HepG2 (cell line): Measurements from ENCODE around the gene EHD4. TPM values are rescaled to one million over a fixed set of nuclear protein-coding genes. Genes with fewer than 3 reads are reported as not detected.

ENCODE experiments used
- ATAC-seq: fragments of 200-7000 bp; cut with Tn5 transposase; 3 replicates; pipeline ENCODE4 v1.9.1; 2020; ENCODE audit warnings: mild to moderate bottlenecking, moderate library complexity
- BruUV-seq: library from RNA; stranded (reverse); fragments of 400-500 nt; replicated peaks from 2 replicates; lab custom pipeline; 2021; lab: Mats Ljungman, UMichigan
- CTCF ChIA-PET: fragments of 300-600 bp; formaldehyde crosslinking; extraction: SDS; loops from one replicate; lab custom pipeline; 2021; ENCODE audit warnings: low total read pairs, inconsistent platforms, low intra/inter-chr PET ratio; lab: Yijun Ruan, JAX
- POLR2A ChIA-PET: fragments of 350-600 bp; sonication (Branson Sonifier 250); formaldehyde crosslinking; loops from one replicate; lab custom pipeline; 2020; ENCODE audit warnings: antibody characterized with exemption, inconsistent platforms; lab: Yijun Ruan, JAX
- DNase-seq: peaks from one replicate; pipeline ENCODE4 v3.0.0-alpha.2; 2015; ENCODE audit warnings: low spot score
- FAIRE-seq: peaks from 3 replicates; lab custom pipeline; 2011; peaks lifted over from hg19 to GRCh38; lab: Jason Lieb, UNC
- H2AFZ ChIP-seq: one replicate; pipeline ENCODE4 v1.6.1; 2011; ENCODE audit warnings: low read length, inconsistent platforms
- H3K27ac ChIP-seq: fragments of 300-600 bp; 3 replicates; pipeline ENCODE4 v1.8.0; 2011; ENCODE audit warnings: mixed run types, mild to moderate bottlenecking, mixed read lengths, low read length, inconsistent platforms; ENCODE audit not compliant: insufficient read depth; ENCODE audit errors: extremely low read length
- H3K27me3 ChIP-seq, 2 experiments: fragments of 200-600 bp in 1 of 2; 2 replicates in 1 of 2; 3 replicates in 1 of 2; pipeline versions ENCODE4 v1.6.0 to v1.8.0; 2011; ENCODE audit warnings: low read length in 2 of 2, mild to moderate bottlenecking in 2 of 2, moderate library complexity in 2 of 2, inconsistent platforms in 1 of 2; ENCODE audit not compliant: insufficient read depth in 2 of 2, control insufficient read depth in 1 of 2
- H3K36me3 ChIP-seq, 2 experiments: fragments of 200-600 bp in 1 of 2; replicated peaks in 1 of 2; 2 replicates in 1 of 2; 3 replicates in 1 of 2; pipeline versions ENCODE4 v1.5.1 to v1.8.0; 2011; ENCODE audit warnings: low read length in 2 of 2, inconsistent platforms in 1 of 2; ENCODE audit not compliant: insufficient read depth in 2 of 2, control insufficient read depth in 1 of 2
- H3K4me1 ChIP-seq: 2 replicates; pipeline ENCODE4 v1.5.1; 2012; ENCODE audit warnings: low read length, inconsistent platforms; ENCODE audit not compliant: insufficient read depth
- H3K4me2 ChIP-seq: 2 replicates; pipeline ENCODE4 v1.6.0; 2011; ENCODE audit warnings: low read depth, low read length, inconsistent platforms
- H3K4me3 ChIP-seq, 3 experiments: fragments of 200-600 bp in 1 of 3; sonication (generic), shearing (Covaris generic) in 1 of 3; replicated peaks in 1 of 3; 2 replicates each; pipeline ENCODE4 v1.5.1; 2011 to 2016; ENCODE audit warnings: low read length in 3 of 3, inconsistent platforms in 2 of 3, low read depth in 2 of 3, mild to moderate bottlenecking in 2 of 3, control low read depth in 1 of 3, mixed read lengths in 1 of 3; ENCODE audit not compliant: insufficient read depth in 1 of 3
- H3K79me2 ChIP-seq: one replicate; pipeline ENCODE4 v1.6.1; 2011; ENCODE audit warnings: low read length, inconsistent platforms; ENCODE audit not compliant: insufficient read depth
- H3K9ac ChIP-seq: 2 replicates; pipeline ENCODE4 v1.6.0; 2011; ENCODE audit warnings: mild to moderate bottlenecking, low read depth, low read length, inconsistent platforms; ENCODE audit not compliant: insufficient read depth
- H3K9me3 ChIP-seq: 2 replicates; pipeline ENCODE4 v1.5.1; 2012; ENCODE audit warnings: mild to moderate bottlenecking, low read length
- H4K20me1 ChIP-seq: 2 replicates; pipeline ENCODE4 v1.6.0; 2011; ENCODE audit warnings: inconsistent platforms, mild to moderate bottlenecking, low read length, moderate library complexity; ENCODE audit not compliant: insufficient read depth
- BCL3 ChIP-seq: sonication (generic); formaldehyde crosslinking; IDR thresholded peaks from 2 replicates; pipeline ENCODE4 v1.5.1; 2020; ENCODE audit warnings: mild to moderate bottlenecking, missing genetic modification reagents, moderate library complexity
- PRPF4 ChIP-seq: fragments of 200-400 bp; formaldehyde crosslinking; IDR thresholded peaks from 2 replicates; pipeline ENCODE4 v1.6.1; 2016; ENCODE audit warnings: low read length, low read depth; ENCODE audit not compliant: poor library complexity, severe bottlenecking
- THYN1 ChIP-seq: sonication (generic); formaldehyde crosslinking; IDR thresholded peaks from 2 replicates; pipeline ENCODE4 v1.8.1; 2023; ENCODE audit warnings: low read depth, mild to moderate bottlenecking, moderate library complexity, missing genetic modification reagents, borderline replicate concordance
- ZNF205 ChIP-seq: IDR thresholded peaks from 2 replicates; pipeline ENCODE4 v1.6.1; 2018; ENCODE audit warnings: missing biosample characterization, missing genetic modification reagents
- ZNF672 ChIP-seq: sonication (generic); formaldehyde crosslinking; IDR thresholded peaks from 2 replicates; pipeline ENCODE4 v1.8.1; 2022; ENCODE audit warnings: missing genetic modification reagents
- WGBS: methylation state at CpG from one replicate; pipeline ENCODE4 v1.1.6; 2017; ENCODE audit warnings: low lambda C conversion rate; 5-methylcytosine and 5-hydroxymethylcytosine counted together
- in situ Hi-C: cut with HindIII; loops from 2 replicates; pipeline ENCODE4 v1.10.0; 2017; ENCODE audit warnings: low pct_unique_long_range_greater_than_20kb; ENCODE audit not compliant: extremely low pct_ligation_motif_present
- intact Hi-C: fragments of 100-400 bp; cut with micrococcal nuclease; formaldehyde crosslinking; loops from one replicate; pipeline ENCODE4 v1.10.0; 2022; ENCODE audit not compliant: unreplicated experiment
- polyA plus RNA-seq, 8 experiments: library from polyadenylated mRNA; depleted of rRNA in 3 of 8; stranded (reverse) in 7 of 8; unstranded in 1 of 8; fragments of >200 nt; fragmentation: Illumina TruSeq in 4 of 8; extraction: Trizol in 4 of 8; gene quantifications; 2 replicates each; pipeline versions ENCODE4 v1.2.1 to v1.2.3, GENCODE V29; 2011 to 2016; ENCODE audit warnings: low read depth in 4 of 8, missing spikeins in 1 of 8, mixed read lengths in 1 of 8; ENCODE audit not compliant: insufficient read depth in 1 of 8
- total RNA-seq, 5 experiments: library from RNA; depleted of rRNA; stranded (reverse); fragments of >200 nt; fragmentation: Illumina TruSeq; extraction: Trizol; gene quantifications; 2 replicates each; pipeline ENCODE4 v1.2.3, GENCODE V29; 2016; ENCODE audit warnings: low read depth in 1 of 5
- TF ChIP-seq, protein P1 (sequence below): IDR thresholded peaks from 2 replicates; pipeline ENCODE4 v1.6.1; 2012; ENCODE audit warnings: low read depth, low read length, improper control_type of control experiment
- TF ChIP-seq, protein P2 (sequence below): sonication (generic); formaldehyde crosslinking; IDR thresholded peaks from 2 replicates; pipeline ENCODE4 v1.8.0; 2022; ENCODE audit warnings: missing genetic modification reagents, low read depth, mild to moderate bottlenecking, borderline replicate concordance

Gene EHD4
- total and polyA plus RNA-seq, 2 of the 13 experiments (the other 11 are each of a cell fraction or from before 2014, with no cell fraction given), result 3.1 to 4.8 TPM

GRCh38 chr15:41888662-41889253 lies 83.6 kb downstream of the EHD4 start (continued):
- TF ChIP-seq, protein P1, sequence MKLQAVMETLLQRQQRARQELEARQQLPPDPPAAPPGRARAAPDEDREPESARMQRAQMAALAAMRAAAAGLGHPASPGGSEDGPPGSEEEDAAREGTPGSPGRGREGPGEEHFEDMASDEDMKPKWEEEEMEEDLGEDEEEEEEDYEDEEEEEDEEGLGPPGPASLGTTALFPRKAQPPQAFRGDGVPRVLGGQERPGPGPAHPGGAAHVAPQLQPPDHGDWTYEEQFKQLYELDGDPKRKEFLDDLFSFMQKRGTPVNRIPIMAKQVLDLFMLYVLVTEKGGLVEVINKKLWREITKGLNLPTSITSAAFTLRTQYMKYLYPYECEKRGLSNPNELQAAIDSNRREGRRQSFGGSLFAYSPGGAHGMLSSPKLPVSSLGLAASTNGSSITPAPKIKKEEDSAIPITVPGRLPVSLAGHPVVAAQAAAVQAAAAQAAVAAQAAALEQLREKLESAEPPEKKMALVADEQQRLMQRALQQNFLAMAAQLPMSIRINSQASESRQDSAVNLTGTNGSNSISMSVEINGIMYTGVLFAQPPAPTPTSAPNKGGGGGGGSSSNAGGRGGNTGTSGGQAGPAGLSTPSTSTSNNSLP, result no peak
- no peak for TF ChIP-seq ZNF205 (CRISPR knock-in tag)
- TF ChIP-seq THYN1, result no peak
- TF ChIP-seq, protein P2, sequence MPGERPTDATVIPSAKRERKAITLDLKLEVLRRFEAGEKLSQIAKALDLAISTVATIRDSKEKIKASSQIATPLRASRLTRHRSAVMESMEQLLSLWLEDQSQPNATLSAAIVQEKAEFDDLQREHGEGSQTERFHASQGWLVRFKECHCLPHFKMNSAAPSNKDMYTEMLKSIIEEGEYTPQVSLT (CRISPR knock-in tag), result no peak
- no peak for TF ChIP-seq BCL3 (CRISPR knock-in tag)

GRCh38 chr15:41887893-41888292 lies 84.5 kb downstream of the EHD4 start:
- Histone ChIP-seq H3K4me1 (peaks cover 7% of the 10 kb centered on the region; the same call in 1 of the 2 replicates), H3K36me3 (no peaks in the 10 kb centered on the region), H3K9me3 (no peaks in the 10 kb centered on the region), H3K27ac (no peak overlapping the region), H3K27me3 (peaks cover 6 to 55% of the 10 kb centered on the region in 2 experiments; a peak in 4 of 5 replicates), H3K4me2 (no peak overlapping the region), H4K20me1 (0 out of 2 replicates have a peak, but pooled peaks cover 3% of the 10 kb centered on the region), H3K4me3 (no peak overlapping the region), H3K79me2 (no peaks in the 10 kb centered on the region), H3K9ac (no peak overlapping the region), H2AFZ (no peak overlapping the region)
- POLR2A ChIA-PET, result no interaction called here
- TF ChIP-seq PRPF4 (no peak), ZNF672 (CRISPR knock-in tag) (no peak)
- no peak for FAIRE-seq
- CTCF ChIA-PET, result no interaction called here
- intact Hi-C loops (no loop called here), in situ Hi-C loops (no loop called here)
- ATAC-seq, result no peak
- no peak for DNase-seq
- WGBS, result 53% methylated on average over 5 of the region's 9 CpGs
- BruUV-seq, result no TSS peak
